Amniotic stem cell (primary cell): ENCODE measurements around the gene CARNS1.
"Not testable (repeated sequence)": the region's sequence is repeated elsewhere in the genome, so short reads cannot be mapped to it uniquely, and the experiment has no call there.

ENCODE experiments used
- DNase-seq: peaks from one replicate; lab custom pipeline; 2025; lab: John Stamatoyannopoulos, UW

CARNS1 gene

GRCh38 chr11:67465530-67465929 lies 50.1 kb downstream of the CARNS1 start:
- DNase-seq, result not testable (repeated sequence)

- DNase-seq, result no peak
These were observed 50.9 kb downstream of the CARNS1 start for GRCh38 chr11:67466367-67466766.

GRCh38 chr11:67466962-67467771 lies 51.7 kb downstream of the CARNS1 start:
- DNase-seq, result no peak

GRCh38 chr11:67468056-67468455 lies 52.6 kb downstream of the CARNS1 start:
- no peak for DNase-seq

GRCh38 chr11:67468456-67468758 lies 52.9 kb downstream of the CARNS1 start:
- no peak for DNase-seq

GRCh38 chr11:67468759-67469507 lies 53.5 kb downstream of the CARNS1 start, which contains the start of gene TMEM134:
TSS of gene TMEM134 (minus strand) at chr11:67469251. CDS start at chr11:67469192, 59 bp downstream.
- DNase-seq, result peak; percentile 87

- DNase-seq, result no peak
These were observed 54.0 kb downstream of the CARNS1 start for GRCh38 chr11:67469508-67469811.

GRCh38 chr11:67470337-67471002 lies 55.0 kb downstream of the CARNS1 start:
- no peak for DNase-seq

- no peak for DNase-seq
These were observed 57.4 kb downstream of the CARNS1 start for GRCh38 chr11:67472882-67473281.
